Trophoblast cell (in vitro differentiated cells and primary cell): Measurements from ENCODE around the gene PTCD1.
"Not testable (repeated sequence)": the region's sequence is repeated elsewhere in the genome, so short reads cannot be mapped to it uniquely, and the experiment has no call there.

ENCODE experiments used
- DNase-seq, 2 donors: peaks; one replicate each; pipeline ENCODE4 v3.0.0-alpha.2; 2016
- H2AFZ ChIP-seq: 2 replicates; pipeline ENCODE4 v1.6.1; 2013; ENCODE audit warnings: low read length, moderate library complexity, mild to moderate bottlenecking; ENCODE audit not compliant: insufficient read depth, poor library complexity
- H2AK5ac ChIP-seq: 2 replicates; pipeline ENCODE4 v1.6.1; 2013; ENCODE audit warnings: mild to moderate bottlenecking, low read length
- H2BK120ac ChIP-seq: 2 replicates; pipeline ENCODE4 v1.6.1; 2013; ENCODE audit warnings: low read length, mild to moderate bottlenecking, moderate library complexity; ENCODE audit not compliant: insufficient read depth, poor library complexity
- H2BK12ac ChIP-seq: 2 replicates; pipeline ENCODE4 v1.6.1; 2013; ENCODE audit warnings: mild to moderate bottlenecking, low read length, moderate library complexity
- H2BK5ac ChIP-seq: 2 replicates; pipeline ENCODE4 v1.6.1; 2013; ENCODE audit warnings: low read length, low read depth, moderate library complexity, mild to moderate bottlenecking; ENCODE audit not compliant: poor library complexity
- H3K14ac ChIP-seq: 2 replicates; pipeline ENCODE4 v1.6.1; 2013; ENCODE audit warnings: mild to moderate bottlenecking, low read length
- H3K18ac ChIP-seq: 2 replicates; pipeline ENCODE4 v1.6.1; 2013; ENCODE audit warnings: mild to moderate bottlenecking, low read length
- H3K23ac ChIP-seq: 2 replicates; pipeline ENCODE4 v1.6.1; 2013; ENCODE audit warnings: low read length
- H3K27ac ChIP-seq: 2 replicates; pipeline ENCODE4 v1.5.1; 2013; ENCODE audit warnings: low read depth, mild to moderate bottlenecking, inconsistent platforms, low read length, moderate library complexity
- H3K27me3 ChIP-seq: 2 replicates; pipeline ENCODE4 v1.6.1; 2013; ENCODE audit warnings: inconsistent platforms, mild to moderate bottlenecking, low read length, moderate library complexity; ENCODE audit not compliant: insufficient read depth
- H3K36me3 ChIP-seq, 2 experiments: 1 replicate in 1 of 2; 2 replicates in 1 of 2; pipeline ENCODE4 v1.6.1; 2013; ENCODE audit warnings: low read length in 2 of 2, mild to moderate bottlenecking in 2 of 2, moderate library complexity in 1 of 2; ENCODE audit not compliant: insufficient read depth in 2 of 2, control insufficient read depth in 1 of 2
- H3K4ac ChIP-seq: 2 replicates; pipeline ENCODE4 v1.6.1; 2013; ENCODE audit warnings: low read depth, mild to moderate bottlenecking, low read length, moderate library complexity
- H3K4me1 ChIP-seq, 2 experiments: 1 replicate in 1 of 2; 2 replicates in 1 of 2; pipeline ENCODE4 v1.6.1; 2013; ENCODE audit warnings: low read length in 2 of 2, mild to moderate bottlenecking in 2 of 2, moderate library complexity in 1 of 2; ENCODE audit not compliant: insufficient read depth in 2 of 2, control insufficient read depth in 1 of 2
- H3K4me2 ChIP-seq: 2 replicates; pipeline ENCODE4 v1.6.1; 2013; ENCODE audit warnings: inconsistent platforms, mild to moderate bottlenecking, low read length, moderate library complexity
- H3K4me3 ChIP-seq: 2 replicates; pipeline ENCODE4 v1.5.1; 2013; ENCODE audit warnings: mild to moderate bottlenecking, low read depth, low read length, inconsistent platforms
- H3K79me1 ChIP-seq: one replicate; pipeline ENCODE4 v1.6.1; 2013; ENCODE audit warnings: low read length
- H3K79me2 ChIP-seq: 2 replicates; pipeline ENCODE4 v1.6.1; 2013; ENCODE audit warnings: low read length, mild to moderate bottlenecking; ENCODE audit not compliant: control insufficient read depth, insufficient read depth, poor library complexity
- H3K9ac ChIP-seq: 2 replicates; pipeline ENCODE4 v1.6.1; 2013; ENCODE audit warnings: mild to moderate bottlenecking, low read length
- H3K9me3 ChIP-seq: 2 replicates; pipeline ENCODE4 v1.6.1; 2013; ENCODE audit warnings: low read depth, mild to moderate bottlenecking, control low read depth, inconsistent platforms, low read length; ENCODE audit not compliant: insufficient read depth
- H4K12ac ChIP-seq: 2 replicates; pipeline ENCODE4 v1.6.1; 2013; ENCODE audit warnings: low read depth, mild to moderate bottlenecking, low read length, moderate library complexity
- H4K8ac ChIP-seq: 2 replicates; pipeline ENCODE4 v1.6.1; 2013; ENCODE audit warnings: low read depth, mild to moderate bottlenecking, low read length, moderate library complexity
- H4K91ac ChIP-seq: one replicate; pipeline ENCODE4 v1.6.1; 2013; ENCODE audit warnings: low read depth, mild to moderate bottlenecking, low read length, moderate library complexity
- WGBS: extraction: QIAGEN DNeasy Blood & Tissue Kit; methylation state at CpG from one replicate; pipeline ENCODE4 v1.1.7; 2013; ENCODE audit warnings: missing lambda C conversion rate; ENCODE audit not compliant: insufficient read length, insufficient coverage; ENCODE audit errors: extremely low coverage; 5-methylcytosine and 5-hydroxymethylcytosine counted together

PTCD1 gene

GRCh38 chr7:99390941-99391602, 47.5 kb downstream of the PTCD1 start:
- Histone ChIP-seq H3K36me3 (peaks cover 72 to 77% of the 10 kb centered on the region in 2 experiments), H3K18ac (no peak overlapping the region), H3K14ac (no peak overlapping the region), H3K9ac (no peak overlapping the region), H2BK5ac (no peak overlapping the region), H2AFZ (no peak overlapping the region), H3K4ac (no peak overlapping the region), H3K23ac (no peak overlapping the region), H3K4me1 (peaks cover 5 to 13% of the 10 kb centered on the region in 2 experiments), H2BK12ac (no peak overlapping the region), H3K9me3 (peaks cover 2% of the 10 kb centered on the region), H2BK120ac (no peak overlapping the region), H3K79me1 (peaks cover 3% of the 10 kb centered on the region), H3K4me2 (no peak overlapping the region), H3K27me3 (no peaks in the 10 kb centered on the region), H3K79me2 (no peaks in the 10 kb centered on the region), H4K12ac (no peak overlapping the region), H4K8ac (no peak overlapping the region), H3K27ac (no peak overlapping the region), H4K91ac (no peak overlapping the region), H2AK5ac (no peak overlapping the region), H3K4me3 (no peak overlapping the region)
- no peak for DNase-seq
- no CpG with 5 or more reads among the region's 23 CpGs for WGBS

- Histone ChIP-seq H2BK12ac (no peak overlapping the region), H3K27ac (no peak overlapping the region), H3K9ac (no peak overlapping the region), H2BK120ac (no peak overlapping the region), H3K14ac (no peak overlapping the region), H3K27me3 (no peaks in the 10 kb centered on the region), H4K91ac (no peak overlapping the region), H4K12ac (no peak overlapping the region), H2BK5ac (no peak overlapping the region), H3K4ac (no peak overlapping the region), H3K18ac (no peak overlapping the region), H3K79me2 (no peaks in the 10 kb centered on the region), H3K4me2 (no peak overlapping the region), H3K79me1 (peaks cover 3% of the 10 kb centered on the region), H3K9me3 (peaks cover 2% of the 10 kb centered on the region), H4K8ac (no peak overlapping the region), H3K36me3 (peaks cover 66 to 71% of the 10 kb centered on the region in 2 experiments), H3K23ac (no peak overlapping the region), H2AK5ac (no peak overlapping the region), H3K4me1 (peaks cover 5 to 13% of the 10 kb centered on the region in 2 experiments), H2AFZ (no peak overlapping the region), H3K4me3 (no peak overlapping the region)
- no peak for DNase-seq
- WGBS: no CpG with 5 or more reads among the region's 13 CpGs
Measured at GRCh38 chr7:99389772-99390171, 48.8 kb downstream of the PTCD1 start.

DNA sequence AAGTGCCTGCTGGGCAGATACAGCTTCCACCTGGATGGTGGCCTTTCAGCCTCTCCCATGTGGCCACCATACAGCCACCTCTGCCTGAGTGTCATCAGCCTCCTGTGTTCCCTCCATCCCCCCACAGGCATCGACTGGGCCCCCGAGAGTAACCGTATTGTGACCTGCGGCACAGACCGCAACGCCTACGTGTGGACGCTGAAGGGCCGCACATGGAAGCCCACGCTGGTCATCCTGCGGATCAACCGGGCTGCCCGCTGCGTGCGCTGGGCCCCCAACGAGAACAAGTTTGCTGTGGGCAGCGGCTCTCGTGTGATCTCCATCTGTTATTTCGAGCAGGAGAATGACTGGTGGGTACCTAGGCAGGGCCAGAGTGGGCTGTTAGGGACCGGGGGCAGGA, 50.7 kb downstream of the PTCD1 start:
- H3K79me1 ChIP-seq: no peaks in the 10 kb centered on the region
- no peaks in the 10 kb centered on the region for H3K79me2 ChIP-seq
- H2BK5ac ChIP-seq: no peak overlapping the region
- peaks cover 5 to 7% of the 10 kb centered on the region in 2 experiments for H3K4me1 ChIP-seq
- peaks cover 2% of the 10 kb centered on the region for H3K9me3 ChIP-seq
- no peak for DNase-seq
- no peak overlapping the region for H3K18ac ChIP-seq
- no peak overlapping the region for H3K23ac ChIP-seq
- no peak overlapping the region for H4K8ac ChIP-seq
- H3K36me3 ChIP-seq: peaks cover 62 to 65% of the 10 kb centered on the region in 2 experiments
- H2AFZ ChIP-seq: no peak overlapping the region
- H3K4me2 ChIP-seq: no peak overlapping the region
- H2BK12ac ChIP-seq: no peak overlapping the region
- H2BK120ac ChIP-seq: no peak overlapping the region
- no peak overlapping the region for H4K12ac ChIP-seq
- H3K9ac ChIP-seq: no peak overlapping the region
- no peak overlapping the region for H3K27ac ChIP-seq
- no CpG with 5 or more reads among the region's 20 CpGs for WGBS
- H3K4ac ChIP-seq: no peak overlapping the region
- H3K4me3 ChIP-seq: no peak overlapping the region
- no peaks in the 10 kb centered on the region for H3K27me3 ChIP-seq
- no peak overlapping the region for H4K91ac ChIP-seq
- no peak overlapping the region for H2AK5ac ChIP-seq
- no peak overlapping the region for H3K14ac ChIP-seq

DNA sequence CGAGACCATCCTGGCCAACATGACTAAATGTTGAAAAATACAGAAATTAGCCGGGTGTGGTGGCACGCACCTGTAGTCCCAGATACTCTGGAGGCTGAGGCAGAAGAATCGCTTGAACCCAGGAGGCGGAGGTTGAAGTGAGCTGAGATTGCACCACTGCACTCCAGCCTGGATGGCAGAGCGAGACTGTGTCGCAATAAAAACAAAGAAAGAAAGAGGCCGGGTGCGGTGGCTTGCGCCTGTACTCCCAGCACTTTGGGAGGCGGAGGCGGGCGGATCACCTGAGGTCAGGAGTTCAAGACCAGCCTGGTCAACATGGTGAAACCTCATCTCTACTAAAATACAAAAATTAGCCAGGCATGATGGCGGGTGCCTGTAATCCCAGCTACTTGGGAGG, 51.4 kb downstream of the PTCD1 start:
- H3K36me3 ChIP-seq: peaks cover 62 to 65% of the 10 kb centered on the region in 2 experiments
- H4K8ac ChIP-seq, H2BK12ac ChIP-seq, H2AFZ ChIP-seq, H3K4me2 ChIP-seq, DNase-seq, H3K27me3 ChIP-seq, H3K23ac ChIP-seq, H3K4me3 ChIP-seq, H3K27ac ChIP-seq, H3K4ac ChIP-seq, H3K4me1 ChIP-seq, H3K14ac ChIP-seq, H3K9ac ChIP-seq, H2BK120ac ChIP-seq, H2AK5ac ChIP-seq, H4K12ac ChIP-seq, H4K91ac ChIP-seq, H2BK5ac ChIP-seq, H3K9me3 ChIP-seq, H3K18ac ChIP-seq, H3K79me2 ChIP-seq, H3K79me1 ChIP-seq: not testable (repeated sequence)
- no CpG with 5 or more reads among the region's 14 CpGs for WGBS
